OCI-LY7 (cell line): ENCODE measurements around the gene POPDC2.

Source experiments
- EZH2phosphoT487 ChIP-seq: fragments of 200-600 bp; sonication (generic); IDR thresholded peaks from 2 replicates; pipeline ENCODE4 v1.6.1; 2018; ENCODE audit warnings: low read depth, borderline replicate concordance, mild to moderate bottlenecking, mixed run types, antibody characterized with exemption, low read length, moderate library complexity, mixed read lengths
- TF ChIP-seq, protein P1 (sequence below): fragments of 200-600 bp; sonication (generic); conservative IDR thresholded peaks from 2 replicates; pipeline ENCODE4 v1.5.1; 2014; ENCODE audit warnings: mild to moderate bottlenecking, antibody characterized with exemption, low read length, moderate library complexity, mixed read lengths

DNA sequence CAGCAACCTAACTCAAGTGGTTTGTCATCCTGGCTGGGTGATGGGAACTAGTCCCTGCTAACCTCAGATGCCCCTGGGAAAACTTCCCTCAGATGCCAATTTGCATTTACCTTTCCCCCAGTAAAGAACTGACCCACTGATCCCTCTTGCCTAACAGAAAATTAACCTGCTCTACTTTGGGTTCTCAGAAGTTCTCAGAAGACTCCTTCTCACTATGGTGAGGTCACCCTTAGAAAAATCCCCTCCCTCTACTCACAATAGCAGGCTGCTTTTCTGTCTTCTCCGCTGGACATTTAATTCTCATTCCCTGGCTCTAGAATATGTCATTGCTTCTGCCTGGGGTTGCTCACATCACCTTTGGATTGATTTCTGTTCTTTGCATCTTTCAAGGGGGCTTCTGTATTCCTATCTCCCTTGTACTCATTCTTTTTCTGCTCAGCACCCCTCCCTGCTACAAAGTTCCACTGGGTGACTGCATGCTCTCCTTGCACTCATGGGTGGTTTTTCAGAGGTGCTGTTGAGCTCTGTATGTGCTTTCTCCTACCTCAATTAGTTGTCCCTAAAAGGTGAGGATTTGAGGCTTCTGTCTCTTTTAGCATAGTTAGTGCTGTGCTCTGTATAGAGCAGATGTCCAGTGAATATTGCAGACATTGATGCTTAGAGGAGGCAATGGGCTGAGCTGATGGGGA lies 61.8 kb downstream of the POPDC2 start:
- TF ChIP-seq, protein P1, sequence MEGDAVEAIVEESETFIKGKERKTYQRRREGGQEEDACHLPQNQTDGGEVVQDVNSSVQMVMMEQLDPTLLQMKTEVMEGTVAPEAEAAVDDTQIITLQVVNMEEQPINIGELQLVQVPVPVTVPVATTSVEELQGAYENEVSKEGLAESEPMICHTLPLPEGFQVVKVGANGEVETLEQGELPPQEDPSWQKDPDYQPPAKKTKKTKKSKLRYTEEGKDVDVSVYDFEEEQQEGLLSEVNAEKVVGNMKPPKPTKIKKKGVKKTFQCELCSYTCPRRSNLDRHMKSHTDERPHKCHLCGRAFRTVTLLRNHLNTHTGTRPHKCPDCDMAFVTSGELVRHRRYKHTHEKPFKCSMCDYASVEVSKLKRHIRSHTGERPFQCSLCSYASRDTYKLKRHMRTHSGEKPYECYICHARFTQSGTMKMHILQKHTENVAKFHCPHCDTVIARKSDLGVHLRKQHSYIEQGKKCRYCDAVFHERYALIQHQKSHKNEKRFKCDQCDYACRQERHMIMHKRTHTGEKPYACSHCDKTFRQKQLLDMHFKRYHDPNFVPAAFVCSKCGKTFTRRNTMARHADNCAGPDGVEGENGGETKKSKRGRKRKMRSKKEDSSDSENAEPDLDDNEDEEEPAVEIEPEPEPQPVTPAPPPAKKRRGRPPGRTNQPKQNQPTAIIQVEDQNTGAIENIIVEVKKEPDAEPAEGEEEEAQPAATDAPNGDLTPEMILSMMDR: no peak
- TF ChIP-seq EZH2phosphoT487: no peak
